Lung (tissue), 12 donors: Measurements from ENCODE around the gene POU5F2. TPM values are rescaled to one million over a fixed set of nuclear protein-coding genes. Genes with fewer than 3 reads are reported as not detected.

ENCODE experiments used
- ATAC-seq: fragments of 200-7000 bp; cut with Tn5 transposase; one replicate; pipeline ENCODE4 v1.9.1; 2020; ENCODE audit warnings: moderate number of reproducible peaks; ENCODE audit not compliant: insufficient read depth, low FRiP score
- DNase-seq, 3 donors: peaks; one replicate each; pipeline ENCODE4 v3.0.0-alpha.2; 2013 to 2017
- H3K27ac ChIP-seq, 2 donors: one replicate each; pipeline ENCODE4 v1.5.1; 2013; ENCODE audit warnings: mild to moderate bottlenecking in 2 of 2, moderate library complexity in 2 of 2, control low read depth in 1 of 2, inconsistent platforms in 1 of 2, low read depth in 1 of 2, low read length in 1 of 2
- H3K27me3 ChIP-seq, 3 donors: one replicate each; pipeline ENCODE4 v1.5.1; 2013; ENCODE audit warnings: low read length in 2 of 3; ENCODE audit not compliant: control insufficient read depth in 3 of 3, insufficient read depth in 3 of 3
- H3K36me3 ChIP-seq, 4 donors: one replicate each; pipeline ENCODE4 v1.5.1; 2013; ENCODE audit warnings: low read length in 4 of 4, mild to moderate bottlenecking in 1 of 4, moderate library complexity in 1 of 4; ENCODE audit not compliant: control insufficient read depth in 4 of 4, insufficient read depth in 4 of 4
- H3K4me1 ChIP-seq, 5 donors: one replicate each; pipeline ENCODE4 v1.5.1; 2013; ENCODE audit warnings: low read length in 5 of 5, mild to moderate bottlenecking in 2 of 5, moderate library complexity in 1 of 5; ENCODE audit not compliant: control insufficient read depth in 5 of 5, insufficient read depth in 5 of 5
- H3K4me3 ChIP-seq: one replicate; pipeline ENCODE4 v1.5.1; 2013; ENCODE audit warnings: mild to moderate bottlenecking, control low read depth, moderate library complexity
- H3K9ac ChIP-seq, 2 donors: one replicate each; pipeline ENCODE4 v1.5.1; 2013; ENCODE audit warnings: low read length in 2 of 2, control low read depth in 1 of 2; ENCODE audit not compliant: insufficient read depth in 1 of 2
- H3K9me3 ChIP-seq, 4 donors: one replicate each; pipeline ENCODE4 v1.5.1; 2013; ENCODE audit warnings: low read length in 3 of 4, mild to moderate bottlenecking in 1 of 4, moderate library complexity in 1 of 4; ENCODE audit not compliant: control insufficient read depth in 4 of 4, insufficient read depth in 3 of 4
- CTCF ChIP-seq: IDR thresholded peaks from 2 replicates; pipeline ENCODE4 v1.5.1; 2012; ENCODE audit warnings: mild to moderate bottlenecking; ENCODE audit errors: control extremely low read depth, extremely low read depth
- WGBS, 2 donors: extraction: QIAGEN DNeasy Blood & Tissue Kit; methylation state at CpG; one replicate each; pipeline ENCODE4 v1.1.7; 2013; 5-methylcytosine and 5-hydroxymethylcytosine counted together
- polyA plus RNA-seq, 2 donors: library from polyadenylated mRNA; stranded (reverse); fragments of 200-250 nt; gene quantifications; one replicate each; pipeline ENCODE4 v1.2.1, GENCODE V29; 2013
- total RNA-seq, 2 donors: library from RNA; depleted of rRNA in 1 of 2; stranded (reverse); fragments of >200 nt in 1 of 2; gene quantifications; one replicate each; pipeline ENCODE4 v1.2.1, GENCODE V29; 2014 to 2021
- donor health status: control.
- donor health status: control.
- donor health status: Bipolar disorder and iron deficiency.
- donor health status: healthy.
- donor health status: DM: yes; HTN: yes; CAD: no.

The POU5F2 gene
- total and polyA plus RNA-seq, 4 donors: 0.02 to 8.6 (median 1.1) TPM

DNA sequence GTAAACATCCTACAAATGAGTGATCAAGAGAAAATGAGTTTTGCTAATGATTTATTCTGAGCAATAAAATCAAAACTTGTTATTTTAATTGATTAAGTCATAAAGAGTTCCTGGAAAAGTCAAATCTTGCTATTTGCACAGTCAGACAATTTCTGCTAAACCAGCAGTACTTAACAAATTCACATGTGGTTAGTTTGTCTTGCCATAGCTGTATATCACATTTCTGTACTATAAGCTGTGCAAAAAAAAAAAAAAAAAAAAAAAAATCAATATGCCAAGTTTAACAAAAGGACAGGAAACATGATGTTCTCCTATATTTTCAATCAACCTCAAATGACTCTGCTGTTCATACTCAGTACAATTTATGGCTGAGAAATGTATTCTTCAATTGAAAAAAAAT is 24.9 kb downstream of the POU5F2 start:
- no peak overlapping the region for H3K4me3 ChIP-seq
- H3K9me3 ChIP-seq: no peaks in the 10 kb centered on the region
- no peak overlapping the region for H3K9ac ChIP-seq
- ATAC-seq (no peak), DNase-seq (no peak)
- H3K4me1 ChIP-seq: peaks cover 0 to 3% (median 0%) of the 10 kb centered on the region in 5 donors
- no peak for TF ChIP-seq CTCF
- H3K27me3 ChIP-seq: no peaks in the 10 kb centered on the region
- no peaks in the 10 kb centered on the region for H3K36me3 ChIP-seq
- no peak overlapping the region for H3K27ac ChIP-seq

DNA sequence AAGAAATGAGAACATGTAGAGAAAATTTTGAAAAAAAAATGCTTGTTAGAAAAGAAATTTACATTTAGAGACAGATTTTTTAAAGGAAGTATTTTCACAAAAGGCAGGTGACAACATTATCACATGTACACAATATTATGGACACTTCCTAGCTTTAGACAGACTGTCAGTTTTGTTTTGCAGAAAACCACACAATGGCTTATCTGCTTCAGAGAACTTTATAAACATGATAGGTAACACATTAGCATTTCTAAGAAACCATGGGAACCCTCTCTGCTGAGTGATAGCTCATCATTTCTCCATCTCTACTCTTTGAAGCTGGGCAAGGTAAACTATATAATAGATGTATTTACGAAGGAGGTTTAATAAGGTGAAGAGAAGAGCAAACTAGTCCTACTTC is 25.6 kb downstream of the POU5F2 start:
- no peaks in the 10 kb centered on the region for H3K27me3 ChIP-seq
- no peak overlapping the region for H3K9ac ChIP-seq
- no peaks in the 10 kb centered on the region for H3K4me1 ChIP-seq
- H3K4me3 ChIP-seq: no peak overlapping the region
- H3K27ac ChIP-seq: no peak overlapping the region
- no peak for TF ChIP-seq CTCF
- WGBS, 2 donors: 93 to 98% methylated on average over 1 of the region's 1 CpG
- ATAC-seq: no peak
- H3K9me3 ChIP-seq: no peaks in the 10 kb centered on the region
- H3K36me3 ChIP-seq: no peaks in the 10 kb centered on the region
- no peak for DNase-seq

- H3K36me3 ChIP-seq: no peaks in the 10 kb centered on the region
- no peak overlapping the region for H3K27ac ChIP-seq
- no peaks in the 10 kb centered on the region for H3K9me3 ChIP-seq
- WGBS, 2 donors: 90 to 98% methylated on average over 2 of the region's 2 CpGs
- H3K4me1 ChIP-seq: no peaks in the 10 kb centered on the region
- ATAC-seq (no peak), DNase-seq (no peak)
- no peak overlapping the region for H3K4me3 ChIP-seq
- no peak for TF ChIP-seq CTCF
- H3K9ac ChIP-seq: no peak overlapping the region
- H3K27me3 ChIP-seq: no peaks in the 10 kb centered on the region
Observed at GRCh38 chr5:93715327-93715726, 26.1 kb downstream of the POU5F2 start.

GRCh38 chr5:93708442-93708841 is 33.0 kb downstream of the POU5F2 start:
- DNase-seq (no peak), ATAC-seq (no peak)
- Histone ChIP-seq H3K9me3 (no peaks in the 10 kb centered on the region), H3K36me3 (no peaks in the 10 kb centered on the region), H3K27me3 (no peaks in the 10 kb centered on the region), H3K9ac (no peak overlapping the region), H3K27ac (no peak overlapping the region), H3K4me3 (no peak overlapping the region), H3K4me1 (peaks cover 0 to 10% (median 5%) of the 10 kb centered on the region in 5 donors)
- WGBS, 2 donors: 96 to 99% methylated on average over 6 of the region's 6 CpGs
- no peak for TF ChIP-seq CTCF
